ENCODE measurements around the gene GTF3C4.
A peak's percentile ranks its signal among the peaks of the same experiment; 100 is the strongest.

GTF3C4 gene

GRCh38 chr9:132648283-132648682 is 22.0 kb upstream of the GTF3C4 start:
- TF ChIP-seq USF1 (IDR thresholded peaks at IDR 0.05): no peak
- no peak for TF ChIP-seq CREB1 (IDR thresholded peaks at IDR 0.05; ENCODE audit: low read depth)

- no peak for TF ChIP-seq TEAD4 (IDR thresholded peaks at IDR 0.05)
- no peak for TF ChIP-seq TAF1 (IDR thresholded peaks at IDR 0.05; ENCODE audit: low read depth)
These were observed 21.6 kb upstream of the GTF3C4 start for GRCh38 chr9:132648685-132649084.

GRCh38 chr9:132651259-132651658 is 19.0 kb upstream of the GTF3C4 start:
- TF ChIP-seq NFIC (IDR thresholded peaks at IDR 0.05) (no peak), ZBTB7A (IDR thresholded peaks at IDR 0.05; ENCODE audit: low read depth) (no peak), RAD21 (IDR thresholded peaks at IDR 0.05; ENCODE audit: low read depth) (0 out of 2 replicates have a peak, but pooled peaks have one; percentile 7)

GRCh38 chr9:132656299-132656698 is 14.0 kb upstream of the GTF3C4 start:
- TF ChIP-seq EP300 (IDR thresholded peaks at IDR 0.05; ENCODE audit: borderline replicate concordance) (no peak), YY1 (IDR thresholded peaks at IDR 0.05; ENCODE audit: low read depth) (no peak), CEBPB (IDR thresholded peaks at IDR 0.05) (no peak), TEAD4 (IDR thresholded peaks at IDR 0.05) (no peak), CREB1 (IDR thresholded peaks at IDR 0.05; ENCODE audit: low read depth) (no peak), TCF12 (IDR thresholded peaks at IDR 0.05; ENCODE audit: low read depth) (no peak), NFIC (IDR thresholded peaks at IDR 0.05) (no peak), USF1 (IDR thresholded peaks at IDR 0.05) (no peak), EGR1 (IDR thresholded peaks at IDR 0.05) (no peak), RAD21 (IDR thresholded peaks at IDR 0.05; ENCODE audit: low read depth) (no peak), MAX (IDR thresholded peaks at IDR 0.05) (no peak), REST (IDR thresholded peaks at IDR 0.05; ENCODE audit: low read depth) (no peak), ZBTB7A (IDR thresholded peaks at IDR 0.05; ENCODE audit: low read depth) (no peak), TAF1 (IDR thresholded peaks at IDR 0.05; ENCODE audit: low read depth) (no peak), FOXM1 (IDR thresholded peaks at IDR 0.05; ENCODE audit: borderline replicate concordance, low read depth) (no peak)

GRCh38 chr9:132662152-132662945 is 7.9 kb upstream of the GTF3C4 start:
- TF ChIP-seq TEAD4 (IDR thresholded peaks at IDR 0.05) (no peak), NFIC (IDR thresholded peaks at IDR 0.05) (no peak), YY1 (IDR thresholded peaks at IDR 0.05; ENCODE audit: low read depth) (no peak), FOXM1 (IDR thresholded peaks at IDR 0.05; ENCODE audit: borderline replicate concordance, low read depth) (no peak), EGR1 (IDR thresholded peaks at IDR 0.05) (no peak)

- no peak for TF ChIP-seq NFIC (IDR thresholded peaks at IDR 0.05)
- TF ChIP-seq TCF12 (IDR thresholded peaks at IDR 0.05; ENCODE audit: low read depth): no peak
- TF ChIP-seq MAX (IDR thresholded peaks at IDR 0.05): no peak
- TF ChIP-seq RAD21 (IDR thresholded peaks at IDR 0.05; ENCODE audit: low read depth): no peak
- TF ChIP-seq EP300 (IDR thresholded peaks at IDR 0.05; ENCODE audit: borderline replicate concordance): no peak
- TF ChIP-seq REST (IDR thresholded peaks at IDR 0.05; ENCODE audit: low read depth): no peak
- TF ChIP-seq FOXM1 (IDR thresholded peaks at IDR 0.05; ENCODE audit: borderline replicate concordance, low read depth): no peak
- TF ChIP-seq YY1 (IDR thresholded peaks at IDR 0.05; ENCODE audit: low read depth): no peak
- TF ChIP-seq TAF1 (IDR thresholded peaks at IDR 0.05; ENCODE audit: low read depth): no peak
- TF ChIP-seq CEBPB (IDR thresholded peaks at IDR 0.05): no peak
- no peak for TF ChIP-seq TEAD4 (IDR thresholded peaks at IDR 0.05)
- TF ChIP-seq EGR1 (IDR thresholded peaks at IDR 0.05): no peak
- no peak for TF ChIP-seq CREB1 (IDR thresholded peaks at IDR 0.05; ENCODE audit: low read depth)
- no peak for TF ChIP-seq USF1 (IDR thresholded peaks at IDR 0.05)
- no peak for TF ChIP-seq ZBTB7A (IDR thresholded peaks at IDR 0.05; ENCODE audit: low read depth)
These were observed 7.1 kb upstream of the GTF3C4 start for GRCh38 chr9:132663117-132663516.

Data from Ishikawa (cell line).